Activated CD4-positive, alpha-beta T cell treated with anti-CD3 and anti-CD28 coated beads, Interleukin-2, amount 10 ng/mL, durations not matched to agents 24 days and 14 days (primary cell): ENCODE measurements around the gene NKAIN1. TPM values are rescaled to one million over a fixed set of nuclear protein-coding genes. Genes with fewer than 3 reads are reported as not detected.

ENCODE experiments used
- DNase-seq: peaks from one replicate; pipeline ENCODE4 v3.0.0; 2022
- H3K27ac Mint-ChIP-seq: one replicate; pipeline ENCODE4 v1.8.0; 2022; ENCODE audit warnings: mild to moderate bottlenecking, mixed read lengths
- H3K27me3 Mint-ChIP-seq: one replicate; pipeline ENCODE4 v1.8.0; 2022; ENCODE audit warnings: mixed read lengths
- H3K36me3 Mint-ChIP-seq: one replicate; pipeline ENCODE4 v1.8.0; 2022; ENCODE audit warnings: low read depth, mild to moderate bottlenecking, mixed read lengths
- H3K4me1 Mint-ChIP-seq: one replicate; pipeline ENCODE4 v1.8.0; 2021; ENCODE audit warnings: mixed read lengths
- H3K4me3 Mint-ChIP-seq: one replicate; pipeline ENCODE4 v1.8.0; 2022; ENCODE audit warnings: mild to moderate bottlenecking, moderate library complexity, mixed read lengths
- H3K9me3 Mint-ChIP-seq: one replicate; pipeline ENCODE4 v1.8.0; 2021; ENCODE audit warnings: mixed read lengths
- intact Hi-C: fragments of 100-400 bp; cut with micrococcal nuclease; formaldehyde crosslinking; loops from one replicate; pipeline ENCODE4 v1.15.1; 2023
- total RNA-seq: library from RNA; stranded (reverse); gene quantifications from 2 replicates; pipeline ENCODE4 v1.2.3, GENCODE V29; 2022

The NKAIN1 gene
- total RNA-seq, 1 donor from 2014 or later: not detected

DNA sequence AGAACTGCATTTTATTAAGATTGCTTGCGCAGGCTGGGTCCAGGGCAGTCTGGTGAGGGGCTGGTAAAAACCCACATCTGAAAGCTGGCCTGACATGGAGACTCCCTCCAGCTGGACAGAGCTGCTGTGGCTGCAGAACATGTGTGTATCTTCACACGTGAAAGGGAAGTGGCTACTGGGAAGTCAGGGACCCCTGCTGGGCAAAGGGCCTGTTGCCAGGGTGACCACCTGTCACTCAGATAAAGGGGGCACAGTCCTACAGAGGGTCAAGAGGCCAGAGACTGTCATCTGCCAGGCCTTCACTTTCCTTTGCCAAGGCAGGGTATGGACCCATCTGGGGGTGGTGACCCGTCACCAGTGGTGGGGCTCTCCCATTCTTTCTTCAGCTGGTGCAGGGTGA, 17.5 kb downstream of the NKAIN1 start:
- no peaks in the 10 kb centered on the region for H3K9me3 Mint-ChIP-seq
- no peaks in the 10 kb centered on the region for H3K36me3 Mint-ChIP-seq
- intact Hi-C loops: no loop called here
- H3K27me3 Mint-ChIP-seq: no peaks in the 10 kb centered on the region
- DNase-seq: no peak
- no peak overlapping the region for H3K4me3 Mint-ChIP-seq
- no peak overlapping the region for H3K27ac Mint-ChIP-seq
- no peaks in the 10 kb centered on the region for H3K4me1 Mint-ChIP-seq

DNA sequence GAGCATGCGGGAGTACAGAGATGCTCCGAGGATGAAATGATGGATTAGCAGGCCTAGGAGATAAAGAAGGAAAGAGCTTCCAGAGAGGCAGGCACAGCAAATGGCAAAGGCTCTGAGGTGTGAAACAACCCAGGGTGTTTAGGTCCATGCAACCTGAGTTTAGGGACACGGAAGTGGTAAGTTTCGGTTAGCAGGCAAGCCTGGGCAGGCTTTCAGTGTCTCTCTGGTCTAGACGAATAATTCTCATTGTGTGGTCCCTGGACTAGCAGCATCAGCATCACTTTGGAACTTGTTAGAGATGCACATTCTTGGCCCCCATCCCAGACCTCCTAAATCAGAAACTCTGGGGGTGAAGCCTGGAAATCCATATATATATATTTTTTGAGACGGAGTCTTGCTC, 18.6 kb downstream of the NKAIN1 start:
- no peaks in the 10 kb centered on the region for H3K36me3 Mint-ChIP-seq
- H3K27me3 Mint-ChIP-seq: no peaks in the 10 kb centered on the region
- H3K4me1 Mint-ChIP-seq: no peaks in the 10 kb centered on the region
- H3K27ac Mint-ChIP-seq: no peak overlapping the region
- DNase-seq: no peak
- no peaks in the 10 kb centered on the region for H3K9me3 Mint-ChIP-seq
- intact Hi-C loops: no loop called here
- H3K4me3 Mint-ChIP-seq: no peak overlapping the region

DNA sequence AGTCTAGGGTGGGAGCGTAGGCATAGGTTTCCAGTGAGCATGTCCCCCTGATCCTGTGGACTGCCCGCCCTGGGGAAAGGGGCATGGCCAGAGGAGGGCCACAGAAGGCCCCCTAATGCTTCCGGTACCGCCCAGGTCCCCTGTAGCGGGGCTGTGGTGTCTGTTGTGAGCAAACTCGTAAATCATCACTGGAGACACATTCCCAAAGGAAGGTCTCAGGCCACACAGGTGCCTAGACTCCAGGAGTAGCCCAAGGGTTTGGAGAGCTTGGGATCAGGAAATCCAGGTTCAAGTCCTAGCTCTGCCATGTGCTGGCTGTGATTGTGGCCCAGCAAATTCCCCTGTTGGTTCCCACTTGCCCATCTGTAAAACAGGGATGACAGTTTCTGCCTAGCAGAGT, 20.2 kb downstream of the NKAIN1 start:
- Mint-ChIP-seq H3K4me1 (no peaks in the 10 kb centered on the region), H3K27me3 (peaks cover 1% of the 10 kb centered on the region), H3K27ac (no peak overlapping the region), H3K9me3 (no peaks in the 10 kb centered on the region), H3K36me3 (no peaks in the 10 kb centered on the region), H3K4me3 (no peak overlapping the region)
- intact Hi-C loops: no loop called here
- DNase-seq: no peak

DNA sequence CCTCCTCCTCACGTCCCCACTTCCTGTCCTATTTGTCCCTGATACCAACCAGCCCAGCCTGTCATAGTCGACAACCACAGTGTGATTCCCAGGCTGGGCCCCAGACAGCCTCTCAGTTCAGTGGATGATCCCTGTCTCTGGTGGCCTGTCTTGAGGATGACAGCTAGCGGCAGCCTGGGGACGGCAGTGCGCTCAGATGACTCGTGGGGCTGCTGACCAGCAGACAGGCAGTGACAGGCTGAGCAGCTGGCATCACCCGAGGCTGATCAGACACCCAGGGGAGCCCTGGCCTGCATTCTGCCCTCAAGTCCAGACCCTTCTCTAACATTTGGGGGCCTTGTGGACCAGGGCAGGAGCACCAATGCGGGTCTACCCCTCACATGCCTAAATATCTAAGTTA, 21.0 kb downstream of the NKAIN1 start:
- Mint-ChIP-seq H3K36me3 (no peaks in the 10 kb centered on the region), H3K27me3 (peaks cover 3% of the 10 kb centered on the region), H3K4me1 (no peaks in the 10 kb centered on the region), H3K27ac (no peak overlapping the region), H3K4me3 (no peak overlapping the region), H3K9me3 (no peaks in the 10 kb centered on the region)
- intact Hi-C loops: no loop called here
- no peak for DNase-seq

DNA sequence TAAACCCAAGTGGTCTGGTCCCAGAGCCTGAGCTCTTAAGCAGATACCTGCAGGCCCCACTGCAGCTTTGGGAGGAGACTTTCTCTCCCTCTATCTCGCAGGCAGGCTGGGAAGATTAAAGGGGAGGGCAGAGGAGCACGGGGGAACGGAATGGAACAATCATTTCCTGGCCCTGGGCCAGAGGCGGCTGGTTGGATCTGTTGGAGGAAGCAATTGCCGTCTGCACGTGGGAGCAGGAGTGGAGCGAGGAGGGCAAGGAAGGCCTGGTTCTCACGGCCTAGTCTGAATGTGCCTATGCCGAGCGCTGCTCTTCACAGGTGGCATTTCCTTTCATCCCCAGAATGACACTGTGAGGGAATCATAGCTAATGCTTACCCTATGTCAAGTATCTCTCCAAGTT, 23.7 kb downstream of the NKAIN1 start:
- no peaks in the 10 kb centered on the region for H3K4me1 Mint-ChIP-seq
- H3K27me3 Mint-ChIP-seq: peaks cover 4% of the 10 kb centered on the region
- H3K4me3 Mint-ChIP-seq: no peak overlapping the region
- DNase-seq: no peak
- intact Hi-C loops: no loop called here
- H3K36me3 Mint-ChIP-seq: no peaks in the 10 kb centered on the region
- no peak overlapping the region for H3K27ac Mint-ChIP-seq
- H3K9me3 Mint-ChIP-seq: peaks cover 4% of the 10 kb centered on the region

DNA sequence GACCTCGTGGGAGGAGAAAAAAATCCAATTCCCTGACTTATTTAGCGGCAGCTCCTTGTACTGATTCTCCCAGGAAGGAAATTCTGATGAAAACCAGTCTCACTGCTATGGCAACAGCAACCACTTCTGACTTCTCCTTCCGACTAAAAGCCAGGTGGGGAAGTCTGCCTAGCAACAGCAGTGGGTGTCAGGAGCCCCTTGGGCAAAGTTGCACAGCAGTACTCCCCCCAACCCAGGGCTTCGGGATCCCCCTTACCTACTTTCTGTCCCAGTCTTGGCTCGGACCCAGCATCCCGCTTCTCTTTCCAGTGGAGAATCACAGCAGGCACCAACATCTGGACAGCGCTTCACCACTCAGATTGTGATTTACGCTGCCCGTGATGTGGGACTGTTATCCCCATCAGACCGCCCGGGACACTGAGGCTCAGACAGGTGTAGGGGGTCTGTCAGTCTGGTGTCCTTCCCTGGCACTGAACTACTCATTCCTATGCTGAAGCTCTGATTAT, 24.6 kb downstream of the NKAIN1 start:
- no peak for DNase-seq
- intact Hi-C loops: no loop called here
- Mint-ChIP-seq H3K27ac (no peak overlapping the region), H3K4me3 (no peak overlapping the region), H3K27me3 (peaks cover 5% of the 10 kb centered on the region), H3K9me3 (peaks cover 4% of the 10 kb centered on the region), H3K36me3 (no peaks in the 10 kb centered on the region), H3K4me1 (no peaks in the 10 kb centered on the region)

DNA sequence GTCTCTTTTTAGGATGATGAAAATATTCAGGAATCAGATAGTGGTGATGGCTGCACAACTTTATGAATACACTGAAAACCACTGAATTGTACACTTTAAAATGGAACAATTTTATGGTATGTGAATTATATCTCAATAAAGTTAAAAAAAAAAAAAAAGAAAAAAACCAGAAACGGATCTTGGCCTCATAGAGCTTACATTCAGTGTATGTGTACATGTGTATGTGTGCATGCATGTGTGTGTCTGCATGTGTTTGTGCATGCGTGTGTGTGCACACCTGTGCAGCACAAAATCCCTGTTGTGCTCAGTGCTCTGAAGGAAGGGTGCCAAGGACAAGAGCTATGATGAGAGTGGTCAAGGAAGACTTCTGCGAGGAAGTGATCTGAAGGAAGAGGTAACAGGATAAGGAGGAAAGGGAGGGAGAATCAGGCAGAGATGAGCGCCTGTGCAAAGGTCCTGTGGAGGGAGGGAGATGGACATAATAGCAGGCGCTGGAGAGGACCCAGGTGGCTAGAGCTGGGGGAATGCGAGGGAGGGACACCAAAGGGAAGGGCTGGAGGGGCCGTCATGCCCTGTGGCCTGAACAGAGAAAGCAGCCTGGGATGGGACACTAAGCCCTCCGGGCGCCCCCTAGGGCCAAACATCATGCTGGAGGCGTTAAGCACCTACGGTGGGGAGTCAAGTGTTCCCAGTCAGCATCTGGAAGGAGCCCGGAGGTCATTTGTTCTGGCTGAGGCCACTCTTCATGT, 25.2 kb downstream of the NKAIN1 start:
- Mint-ChIP-seq H3K36me3 (no peaks in the 10 kb centered on the region), H3K4me3 (no peak overlapping the region), H3K27ac (no peak overlapping the region), H3K9me3 (peaks cover 4% of the 10 kb centered on the region), H3K4me1 (no peaks in the 10 kb centered on the region), H3K27me3 (peaks cover 5% of the 10 kb centered on the region)
- intact Hi-C loops: no loop called here
- no peak for DNase-seq

DNA sequence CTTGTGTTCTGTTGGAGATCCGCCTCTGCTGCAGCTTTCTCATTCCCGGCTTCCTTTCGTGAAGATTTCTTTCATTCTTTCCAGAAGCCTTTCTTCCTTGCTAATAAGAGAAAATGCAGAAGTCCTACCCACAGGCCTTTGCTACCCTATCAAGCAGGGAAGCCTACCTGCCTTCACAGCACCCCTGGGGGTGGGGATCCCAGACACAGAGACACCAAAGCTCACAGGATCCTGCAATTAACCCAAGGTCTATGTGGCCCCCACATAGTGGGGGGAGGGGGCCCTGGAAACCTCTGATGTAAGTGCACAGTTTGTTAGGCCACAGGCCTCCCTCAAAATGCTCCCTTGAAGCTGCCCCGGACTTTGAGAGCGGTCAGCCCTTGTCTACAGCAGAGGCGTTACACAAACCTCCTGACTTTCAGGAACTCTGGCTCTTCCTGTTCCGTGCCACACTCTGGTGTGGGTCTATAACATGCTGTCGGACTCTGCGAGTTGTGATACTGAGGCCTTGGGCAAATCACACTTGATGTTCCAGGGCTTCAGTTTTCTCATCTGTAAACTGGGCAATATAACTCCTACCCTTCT, 31.2 kb downstream of the NKAIN1 start:
- Mint-ChIP-seq H3K9me3 (peaks cover 4% of the 10 kb centered on the region), H3K4me3 (no peak overlapping the region), H3K4me1 (no peaks in the 10 kb centered on the region), H3K27ac (no peak overlapping the region), H3K36me3 (no peaks in the 10 kb centered on the region), H3K27me3 (peaks cover 3% of the 10 kb centered on the region)
- no peak for DNase-seq
- intact Hi-C loops: no loop called here

DNA sequence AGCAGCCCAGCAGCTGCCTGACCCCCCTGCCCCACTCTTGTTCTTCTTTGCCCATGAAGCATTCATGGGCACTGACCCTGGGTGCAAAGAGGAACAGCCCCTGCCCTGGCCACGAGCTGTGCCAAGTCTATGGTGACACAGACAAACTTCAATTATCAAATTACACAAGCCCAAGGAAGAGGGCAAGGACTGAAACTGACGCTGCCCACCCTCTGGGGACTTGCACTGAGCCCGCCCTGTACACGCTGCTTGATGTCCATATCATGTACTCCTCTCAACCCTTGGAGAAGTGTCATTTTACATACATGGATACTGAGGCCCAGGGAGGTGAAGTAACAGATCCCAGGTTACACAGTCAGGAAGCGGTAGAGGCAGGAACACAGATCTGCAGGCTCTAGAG, 32.1 kb downstream of the NKAIN1 start:
- no peak for DNase-seq
- H3K9me3 Mint-ChIP-seq: peaks cover 4% of the 10 kb centered on the region
- peaks cover 3% of the 10 kb centered on the region for H3K27me3 Mint-ChIP-seq
- no peak overlapping the region for H3K27ac Mint-ChIP-seq
- no peaks in the 10 kb centered on the region for H3K4me1 Mint-ChIP-seq
- H3K4me3 Mint-ChIP-seq: no peak overlapping the region
- no peaks in the 10 kb centered on the region for H3K36me3 Mint-ChIP-seq
- intact Hi-C loops: no loop called here

DNA sequence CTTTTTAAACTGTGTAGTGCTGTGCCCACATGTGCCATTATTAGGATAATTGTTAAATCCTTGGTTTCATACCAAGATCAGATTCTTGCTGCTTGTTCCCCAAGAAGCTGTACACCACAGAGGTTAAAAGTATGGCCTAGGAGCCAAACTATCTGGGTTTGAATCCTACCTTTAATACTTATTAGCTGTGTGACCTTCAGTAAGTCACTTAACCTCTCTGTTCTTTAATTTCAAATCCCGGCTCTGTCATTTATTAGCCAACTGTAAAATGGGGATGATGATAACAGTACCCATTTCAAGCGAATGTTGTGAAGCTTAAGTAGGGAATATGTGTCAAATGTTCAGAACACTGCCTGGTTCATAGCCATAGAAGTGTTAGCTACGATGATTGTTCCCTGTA, 32.6 kb downstream of the NKAIN1 start:
- H3K27me3 Mint-ChIP-seq: peaks cover 3% of the 10 kb centered on the region
- DNase-seq: no peak
- no peak overlapping the region for H3K27ac Mint-ChIP-seq
- H3K4me3 Mint-ChIP-seq: no peak overlapping the region
- no peaks in the 10 kb centered on the region for H3K4me1 Mint-ChIP-seq
- intact Hi-C loops: no loop called here
- no peaks in the 10 kb centered on the region for H3K36me3 Mint-ChIP-seq
- peaks cover 2% of the 10 kb centered on the region for H3K9me3 Mint-ChIP-seq

DNA sequence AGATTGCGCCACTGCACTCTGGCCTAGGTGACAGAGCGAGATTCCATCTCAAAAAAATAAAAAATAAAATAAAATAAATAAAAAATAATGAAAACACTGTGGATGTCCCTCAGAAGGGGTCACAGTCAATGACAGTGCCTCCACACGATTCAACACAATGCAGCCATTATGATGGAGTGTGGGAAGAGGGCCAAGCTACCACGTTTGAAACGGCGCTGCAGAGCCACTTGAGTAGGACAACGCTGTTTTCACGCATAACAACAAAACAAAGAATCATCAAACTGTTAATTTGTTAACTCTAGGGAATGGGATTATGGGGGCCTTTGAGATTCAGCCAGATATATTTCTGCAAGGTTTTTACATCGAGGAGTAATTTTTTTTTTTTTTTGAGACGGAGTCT, 36.5 kb downstream of the NKAIN1 start:
- intact Hi-C loops: no loop called here
- Mint-ChIP-seq H3K4me1 (no peaks in the 10 kb centered on the region), H3K9me3 (no peaks in the 10 kb centered on the region), H3K36me3 (no peaks in the 10 kb centered on the region), H3K27me3 (no peaks in the 10 kb centered on the region), H3K27ac (no peak overlapping the region), H3K4me3 (no peak overlapping the region)
- DNase-seq: no peak

DNA sequence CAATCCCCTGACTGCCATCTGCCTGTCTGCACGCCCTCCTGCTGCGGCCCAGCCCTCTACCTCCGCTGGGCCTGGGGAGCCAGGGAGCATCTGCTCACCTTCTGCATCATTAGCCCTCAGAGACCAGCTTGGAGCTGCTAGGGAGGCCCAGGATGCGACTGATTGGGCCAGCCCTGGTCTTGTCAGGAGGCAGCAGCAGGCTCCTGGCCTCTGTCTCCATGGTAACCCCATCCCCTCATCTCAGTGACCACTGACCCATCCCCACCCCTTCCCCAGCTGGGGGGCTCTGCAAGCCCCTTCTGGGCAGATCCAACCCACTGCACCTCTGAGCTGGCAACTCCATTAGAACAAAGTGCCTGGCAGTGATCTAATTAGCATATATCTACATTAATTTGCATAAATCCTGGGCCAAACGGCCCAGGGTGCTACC, 37.7 kb downstream of the NKAIN1 start:
- no peaks in the 10 kb centered on the region for H3K9me3 Mint-ChIP-seq
- no peak overlapping the region for H3K4me3 Mint-ChIP-seq
- no peak overlapping the region for H3K27ac Mint-ChIP-seq
- H3K27me3 Mint-ChIP-seq: no peaks in the 10 kb centered on the region
- DNase-seq: no peak
- intact Hi-C loops: no loop called here
- H3K4me1 Mint-ChIP-seq: no peaks in the 10 kb centered on the region
- no peaks in the 10 kb centered on the region for H3K36me3 Mint-ChIP-seq

DNA sequence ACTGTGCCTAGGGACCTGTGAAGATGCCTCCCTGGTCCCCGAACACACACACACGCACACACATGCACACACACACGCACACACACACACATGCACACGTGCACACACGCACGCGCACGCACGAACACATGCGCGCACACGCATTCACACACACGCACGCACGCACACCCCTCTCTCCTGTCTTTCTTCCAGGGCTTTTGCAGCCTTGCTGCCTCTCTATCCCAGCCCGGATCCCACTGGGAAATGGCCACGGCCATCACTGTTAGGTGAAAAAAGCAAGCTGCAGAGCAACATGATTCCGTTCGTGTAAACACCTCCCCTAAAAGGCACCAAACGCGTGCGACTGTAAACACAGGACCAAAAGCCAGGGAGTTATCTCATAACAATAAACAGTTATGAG, 39.7 kb downstream of the NKAIN1 start:
- no peak overlapping the region for H3K27ac Mint-ChIP-seq
- H3K27me3 Mint-ChIP-seq: no peaks in the 10 kb centered on the region
- no peak overlapping the region for H3K4me3 Mint-ChIP-seq
- intact Hi-C loops: no loop called here
- DNase-seq: no peak
- no peaks in the 10 kb centered on the region for H3K36me3 Mint-ChIP-seq
- H3K4me1 Mint-ChIP-seq: no peaks in the 10 kb centered on the region
- H3K9me3 Mint-ChIP-seq: no peaks in the 10 kb centered on the region

DNA sequence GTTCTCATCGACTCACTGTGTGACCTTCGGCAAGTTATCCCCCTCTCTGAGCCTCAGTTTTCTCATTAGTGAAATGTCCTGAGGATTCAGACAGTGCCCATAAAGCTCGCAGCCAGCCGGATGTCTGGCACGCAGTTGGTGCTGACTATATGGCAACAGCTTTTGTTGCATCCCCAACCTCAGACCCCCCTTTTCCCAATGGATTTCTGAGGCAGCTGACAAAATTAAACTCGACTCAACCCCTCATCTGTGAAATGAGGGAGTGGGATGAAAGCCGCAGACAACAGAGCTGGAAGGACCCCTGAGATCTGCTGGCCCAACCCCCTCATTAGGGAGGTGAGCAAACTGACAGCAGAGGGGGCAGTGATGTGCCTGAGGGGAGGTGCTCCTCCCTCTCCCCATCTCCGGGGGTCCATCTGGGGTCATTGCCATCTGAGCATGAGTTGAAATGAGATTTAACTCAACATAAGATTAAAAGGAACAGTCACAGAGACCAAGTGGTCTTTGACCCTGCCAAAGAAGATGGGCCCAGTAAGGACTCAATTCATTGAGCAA, 40.4 kb downstream of the NKAIN1 start:
- H3K27ac Mint-ChIP-seq: no peak overlapping the region
- no peaks in the 10 kb centered on the region for H3K4me1 Mint-ChIP-seq
- no peaks in the 10 kb centered on the region for H3K27me3 Mint-ChIP-seq
- intact Hi-C loops: no loop called here
- no peaks in the 10 kb centered on the region for H3K36me3 Mint-ChIP-seq
- H3K9me3 Mint-ChIP-seq: no peaks in the 10 kb centered on the region
- DNase-seq: no peak
- no peak overlapping the region for H3K4me3 Mint-ChIP-seq
